ENCODE data around the gene UNC119. TPM values are rescaled to one million over a fixed set of nuclear protein-coding genes. Genes with fewer than 3 reads are reported as not detected.

The UNC119 gene
- total RNA-seq, 1 donor = 23.2 TPM

- TF ChIP-seq CTCF (IDR thresholded peaks at IDR 0.05; ENCODE audit: extremely low read depth, low read depth, low read length) = no peak
- Histone ChIP-seq H4K20me1 (ENCODE audit: insufficient read depth, low read length) (no peaks in the 10 kb centered on the region), H3K4me3 (ENCODE audit: insufficient read depth, low read length) (no peak overlapping the region), H3K36me3 (ENCODE audit: insufficient read depth, low read length) (no peaks in the 10 kb centered on the region), H3K4me2 (ENCODE audit: insufficient read depth, low read length) (no peak overlapping the region), H3K9me3 (ENCODE audit: low read depth, low read length) (no peaks in the 10 kb centered on the region), H3K27ac (ENCODE audit: low read depth, low read length) (no peak overlapping the region), H3K79me2 (ENCODE audit: insufficient read depth, low read length) (no peaks in the 10 kb centered on the region), H3K4me1 (ENCODE audit: insufficient read depth, low read length) (peaks cover 7% of the 10 kb centered on the region), H3K27me3 (ENCODE audit: insufficient read depth, low read length) (no peaks in the 10 kb centered on the region), H2AFZ (ENCODE audit: low read length) (no peak overlapping the region)
- peak; percentile 73 for DNase-seq (ENCODE audit: insufficient read length, low spot score, missing footprints)
Observed at GRCh38 chr17:28521311-28522085, 30.9 kb downstream of the UNC119 start.

GRCh38 chr17:28520687-28521086 lies 31.7 kb downstream of the UNC119 start:
- Histone ChIP-seq H3K79me2 (ENCODE audit: insufficient read depth, low read length) (no peaks in the 10 kb centered on the region), H3K36me3 (ENCODE audit: insufficient read depth, low read length) (no peaks in the 10 kb centered on the region), H3K4me3 (ENCODE audit: insufficient read depth, low read length) (no peak overlapping the region), H2AFZ (ENCODE audit: low read length) (no peak overlapping the region), H3K27me3 (ENCODE audit: insufficient read depth, low read length) (no peaks in the 10 kb centered on the region), H3K27ac (ENCODE audit: low read depth, low read length) (no peak overlapping the region), H3K4me2 (ENCODE audit: insufficient read depth, low read length) (no peak overlapping the region), H3K4me1 (ENCODE audit: insufficient read depth, low read length) (peaks cover 7% of the 10 kb centered on the region), H4K20me1 (ENCODE audit: insufficient read depth, low read length) (no peaks in the 10 kb centered on the region), H3K9me3 (ENCODE audit: low read depth, low read length) (no peaks in the 10 kb centered on the region)
- no peak for TF ChIP-seq CTCF (IDR thresholded peaks at IDR 0.05; ENCODE audit: extremely low read depth, low read depth, low read length)
- DNase-seq (ENCODE audit: insufficient read length, low spot score, missing footprints) = no peak

GRCh38 chr17:28519236-28519635 lies 33.2 kb downstream of the UNC119 start:
- peaks cover 6% of the 10 kb centered on the region for H3K27me3 ChIP-seq (ENCODE audit: insufficient read depth, low read length)
- no peak for TF ChIP-seq CTCF (IDR thresholded peaks at IDR 0.05; ENCODE audit: extremely low read depth, low read depth, low read length)
- DNase-seq (ENCODE audit: insufficient read length, low spot score, missing footprints) = peak; percentile 42

GRCh38 chr17:28518578-28518977 lies 33.8 kb downstream of the UNC119 start:
- H3K4me2 ChIP-seq (ENCODE audit: insufficient read depth, low read length) = no peak overlapping the region
- H3K27me3 ChIP-seq (ENCODE audit: insufficient read depth, low read length) = peaks cover 12% of the 10 kb centered on the region
- no peak overlapping the region for H3K4me3 ChIP-seq (ENCODE audit: insufficient read depth, low read length)
- H4K20me1 ChIP-seq (ENCODE audit: insufficient read depth, low read length) = no peaks in the 10 kb centered on the region
- DNase-seq (ENCODE audit: insufficient read length, low spot score, missing footprints) = peak; percentile 49
- H3K4me1 ChIP-seq (ENCODE audit: insufficient read depth, low read length) = no peaks in the 10 kb centered on the region
- H3K79me2 ChIP-seq (ENCODE audit: insufficient read depth, low read length) = no peaks in the 10 kb centered on the region
- no peak for TF ChIP-seq CTCF (IDR thresholded peaks at IDR 0.05; ENCODE audit: extremely low read depth, low read depth, low read length)
- no peaks in the 10 kb centered on the region for H3K36me3 ChIP-seq (ENCODE audit: insufficient read depth, low read length)
- no peak overlapping the region for H3K27ac ChIP-seq (ENCODE audit: low read depth, low read length)
- H3K9me3 ChIP-seq (ENCODE audit: low read depth, low read length) = no peaks in the 10 kb centered on the region
- no peak overlapping the region for H2AFZ ChIP-seq (ENCODE audit: low read length)

More at GRCh38 chr17:28519236-28519635, 33.2 kb downstream of the UNC119 start:
- Histone ChIP-seq H3K36me3 (ENCODE audit: insufficient read depth, low read length) (no peaks in the 10 kb centered on the region), H3K9me3 (ENCODE audit: low read depth, low read length) (no peaks in the 10 kb centered on the region), H4K20me1 (ENCODE audit: insufficient read depth, low read length) (no peaks in the 10 kb centered on the region), H3K4me3 (ENCODE audit: insufficient read depth, low read length) (no peak overlapping the region), H2AFZ (ENCODE audit: low read length) (no peak overlapping the region), H3K4me1 (ENCODE audit: insufficient read depth, low read length) (no peaks in the 10 kb centered on the region), H3K27ac (ENCODE audit: low read depth, low read length) (no peak overlapping the region), H3K79me2 (ENCODE audit: insufficient read depth, low read length) (no peaks in the 10 kb centered on the region), H3K4me2 (ENCODE audit: insufficient read depth, low read length) (no peak overlapping the region)
